ENCODE results near the gene DHX58. TPM values are rescaled to one million over a fixed set of nuclear protein-coding genes. Genes with fewer than 3 reads are reported as not detected.

The DHX58 gene
- total and polyA plus RNA-seq, 9 donors = 8.6 to 24.6 (median 19.3) TPM

DNA sequence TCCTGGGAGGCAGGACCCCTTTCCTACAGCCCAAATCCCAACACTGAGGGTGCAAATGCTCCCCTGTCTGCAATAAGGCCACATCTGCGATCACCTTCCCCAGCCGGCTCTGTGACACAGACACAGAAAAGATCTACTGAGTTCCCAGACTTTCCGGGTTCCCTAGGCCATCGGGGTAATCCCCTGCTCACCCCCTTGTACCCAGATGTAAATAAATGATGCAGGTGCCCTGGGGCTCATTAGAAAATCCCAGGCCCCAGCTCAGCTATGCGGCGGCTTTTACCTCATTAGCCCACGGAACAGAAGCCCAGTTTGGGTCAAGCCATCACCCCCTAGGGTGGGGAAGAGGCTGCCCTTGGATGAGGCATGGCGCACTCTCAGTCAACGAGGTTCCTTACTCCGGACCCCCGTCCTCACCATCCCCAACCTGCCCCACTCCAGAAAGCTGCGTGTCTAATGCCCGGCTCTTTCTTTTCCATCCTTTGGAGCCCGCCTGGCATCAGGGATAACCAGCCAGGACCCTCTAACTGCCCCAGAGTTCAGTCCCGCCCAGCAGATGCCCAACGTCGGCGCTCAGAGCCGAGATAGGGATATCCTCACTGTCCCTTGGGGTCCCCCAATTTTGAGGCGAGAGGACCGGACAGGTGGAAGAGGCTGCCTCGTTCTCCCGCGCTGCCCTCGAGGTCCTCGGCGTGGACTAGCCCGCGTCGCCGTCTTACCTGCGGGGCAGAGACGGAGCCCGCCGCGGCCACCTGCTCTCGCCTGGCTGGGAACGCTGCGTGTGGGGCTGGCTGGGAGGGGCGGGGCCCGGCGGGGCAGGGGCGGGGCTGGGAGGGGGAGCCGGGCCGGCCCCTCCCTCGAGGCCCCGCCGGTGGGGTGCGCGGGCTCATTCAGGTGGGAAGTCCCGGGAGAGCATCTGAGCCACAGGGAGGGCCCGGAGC is 14.6 kb downstream of the DHX58 start, which contains the start of gene ZNF385C:
ZNF385C (minus strand) TSS at position 783 of the 941 bp plus-strand sequence. CDS start 35,417 bp downstream, outside the sequence.
- Histone ChIP-seq H3K9me3 (no peaks in the 10 kb centered on the region), H3K27me3 (no peaks in the 10 kb centered on the region), H3K27ac (peak within 1 kb of the TSS in 1 of 2 donors; percentile 76), H3K36me3 (no peaks in the 10 kb centered on the region), H3K4me3 (no peak within 1 kb of the TSS), H3K4me1 (ENCODE audit: insufficient read depth) (peaks cover 3% of the 10 kb centered on the region)
- TF ChIP-seq EP300 (IDR thresholded peaks at IDR 0.05) (no peak), POLR2A (IDR thresholded peaks at IDR 0.05) (no peak)
- TF ChIP-seq, protein P1, sequence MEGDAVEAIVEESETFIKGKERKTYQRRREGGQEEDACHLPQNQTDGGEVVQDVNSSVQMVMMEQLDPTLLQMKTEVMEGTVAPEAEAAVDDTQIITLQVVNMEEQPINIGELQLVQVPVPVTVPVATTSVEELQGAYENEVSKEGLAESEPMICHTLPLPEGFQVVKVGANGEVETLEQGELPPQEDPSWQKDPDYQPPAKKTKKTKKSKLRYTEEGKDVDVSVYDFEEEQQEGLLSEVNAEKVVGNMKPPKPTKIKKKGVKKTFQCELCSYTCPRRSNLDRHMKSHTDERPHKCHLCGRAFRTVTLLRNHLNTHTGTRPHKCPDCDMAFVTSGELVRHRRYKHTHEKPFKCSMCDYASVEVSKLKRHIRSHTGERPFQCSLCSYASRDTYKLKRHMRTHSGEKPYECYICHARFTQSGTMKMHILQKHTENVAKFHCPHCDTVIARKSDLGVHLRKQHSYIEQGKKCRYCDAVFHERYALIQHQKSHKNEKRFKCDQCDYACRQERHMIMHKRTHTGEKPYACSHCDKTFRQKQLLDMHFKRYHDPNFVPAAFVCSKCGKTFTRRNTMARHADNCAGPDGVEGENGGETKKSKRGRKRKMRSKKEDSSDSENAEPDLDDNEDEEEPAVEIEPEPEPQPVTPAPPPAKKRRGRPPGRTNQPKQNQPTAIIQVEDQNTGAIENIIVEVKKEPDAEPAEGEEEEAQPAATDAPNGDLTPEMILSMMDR (IDR thresholded peaks at IDR 0.05) = no peak
- intact Hi-C loops (cut with DNase I) = no loop called here
- DNase-seq = peak in 2 of 5 donors; percentile 36 to 43
- 19 to 24% (median 21%) methylated on average over 38 to 52 of the region's 52 CpGs for WGBS, 3 donors

DNA sequence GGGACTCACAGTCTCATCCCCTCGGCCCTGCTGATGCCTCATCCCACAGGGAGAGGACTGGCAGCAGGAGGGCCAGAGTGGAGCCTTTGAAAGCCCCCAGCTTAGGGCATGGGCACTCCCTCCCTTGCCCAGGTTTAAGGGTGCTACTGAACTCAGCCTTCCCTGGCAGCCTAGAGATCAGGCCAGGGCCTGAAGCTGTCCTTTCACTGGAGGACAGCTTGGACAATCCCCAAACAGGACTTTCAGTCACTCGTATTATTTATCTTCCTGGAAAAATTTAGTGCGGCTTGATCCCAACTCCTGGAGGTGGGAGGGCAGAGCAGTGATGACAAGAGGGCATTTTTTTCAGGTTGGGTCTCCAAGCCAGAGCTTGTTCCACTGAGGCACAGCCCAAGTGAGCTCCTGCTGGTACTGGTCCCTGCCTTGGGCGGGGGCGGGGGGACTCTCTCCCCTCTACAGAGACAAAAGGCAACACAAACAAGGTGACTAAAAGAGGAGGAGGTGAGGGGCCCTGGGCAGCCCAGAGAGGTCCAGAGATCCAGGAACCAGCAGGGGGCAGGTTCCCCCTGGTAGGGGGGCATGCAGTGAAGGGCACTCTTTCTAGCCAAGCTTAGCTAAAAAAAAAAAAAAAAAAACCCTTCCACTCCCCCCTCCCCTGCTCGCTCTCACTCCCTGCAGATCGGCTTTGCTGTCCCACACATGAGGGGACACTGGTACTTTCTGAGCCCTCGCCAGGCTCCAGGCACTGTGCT is 16.0 kb downstream of the DHX58 start:
- no peaks in the 10 kb centered on the region for H3K27me3 ChIP-seq

DNA sequence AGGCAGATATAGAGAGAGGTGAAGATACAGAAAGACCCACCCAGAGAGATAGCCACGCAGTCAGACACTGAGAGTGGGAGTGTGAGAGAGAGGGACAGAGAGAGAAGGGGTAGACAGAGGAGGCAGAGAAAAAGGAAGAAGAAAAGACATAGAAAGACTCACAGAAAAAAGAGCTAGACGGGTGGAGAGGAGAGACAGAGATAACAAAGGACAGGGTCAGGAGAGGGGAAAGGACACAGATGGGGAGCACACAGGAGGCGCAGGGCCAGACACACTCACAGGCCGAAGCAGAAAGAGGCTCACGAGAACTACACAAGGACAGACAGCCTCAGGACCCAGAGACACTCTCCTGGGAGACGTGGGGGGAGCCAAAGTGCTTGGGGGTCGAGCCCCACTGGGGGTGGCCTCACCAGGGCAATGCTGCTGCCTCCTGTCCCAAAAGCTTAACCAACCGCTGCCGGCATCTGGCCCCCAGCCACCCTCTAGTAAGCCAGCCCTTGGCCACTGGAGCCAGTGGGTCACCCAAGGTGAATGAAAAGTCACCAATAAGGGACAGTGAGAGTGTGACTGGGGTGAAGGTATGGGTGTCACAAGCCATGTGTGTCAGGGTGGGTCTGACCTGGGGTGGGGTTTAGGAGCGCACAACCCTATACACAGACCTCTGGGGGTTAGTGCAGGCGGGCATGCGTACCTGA is 18.0 kb downstream of the DHX58 start:
- no peak overlapping the region for H3K4me3 ChIP-seq
- no peak for DNase-seq
- no peak overlapping the region for H3K27ac ChIP-seq
- peaks cover 3% of the 10 kb centered on the region for H3K4me1 ChIP-seq (ENCODE audit: insufficient read depth)
- intact Hi-C loops (cut with DNase I) = no loop called here
- no peaks in the 10 kb centered on the region for H3K9me3 ChIP-seq
- TF ChIP-seq EP300 (IDR thresholded peaks at IDR 0.05) (no peak), POLR2A (IDR thresholded peaks at IDR 0.05) (no peak)
- TF ChIP-seq, protein P1 (IDR thresholded peaks at IDR 0.05) = no peak
- 79 to 90% (median 89%) methylated on average over 12 of the region's 12 CpGs for WGBS, 3 donors
- H3K36me3 ChIP-seq = no peaks in the 10 kb centered on the region
- no peaks in the 10 kb centered on the region for H3K27me3 ChIP-seq

More for the DNA sequence above, 16.0 kb downstream of the DHX58 start:
- no peak overlapping the region for H3K4me3 ChIP-seq
- peaks cover 3% of the 10 kb centered on the region for H3K4me1 ChIP-seq (ENCODE audit: insufficient read depth)
- H3K27ac ChIP-seq = no peak overlapping the region
- H3K9me3 ChIP-seq = no peaks in the 10 kb centered on the region
- intact Hi-C loops (cut with DNase I) = no loop called here
- TF ChIP-seq, protein P1 (IDR thresholded peaks at IDR 0.05) = no peak
- TF ChIP-seq EP300 (IDR thresholded peaks at IDR 0.05) (no peak), POLR2A (IDR thresholded peaks at IDR 0.05) (no peak)
- no peak for DNase-seq
- WGBS, 3 donors = 67 to 76% (median 73%) methylated on average over 8 of the region's 8 CpGs
- no peaks in the 10 kb centered on the region for H3K36me3 ChIP-seq

DNA sequence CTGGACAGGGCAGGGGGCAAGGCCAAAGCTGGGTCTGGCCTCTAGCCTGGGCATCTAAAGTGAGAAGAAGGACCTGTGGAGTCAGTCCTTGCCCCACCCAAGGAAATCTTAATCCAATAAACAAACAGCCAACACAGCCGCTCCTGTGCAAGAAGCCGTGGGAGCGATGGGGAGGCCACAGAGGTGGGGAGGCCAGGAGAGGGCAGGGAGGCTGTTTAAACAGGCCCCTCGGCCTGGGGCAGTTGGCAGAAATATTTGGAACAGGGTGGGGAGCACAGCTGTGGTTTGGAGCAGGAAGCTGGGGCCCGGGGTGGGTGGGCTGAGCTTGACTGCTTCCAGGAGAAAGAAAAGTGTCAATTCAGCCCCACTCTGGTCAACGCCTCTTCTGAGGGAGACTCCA is 19.6 kb downstream of the DHX58 start:
- WGBS, 3 donors = 55 to 66% (median 56%) methylated on average over 6 of the region's 6 CpGs
- no peaks in the 10 kb centered on the region for H3K9me3 ChIP-seq
- H3K27ac ChIP-seq = no peak overlapping the region
- H3K27me3 ChIP-seq = no peaks in the 10 kb centered on the region
- no peak for TF ChIP-seq POLR2A (IDR thresholded peaks at IDR 0.05)
- no peak for TF ChIP-seq EP300 (IDR thresholded peaks at IDR 0.05)
- H3K36me3 ChIP-seq = no peaks in the 10 kb centered on the region
- DNase-seq = no peak
- H3K4me1 ChIP-seq (ENCODE audit: insufficient read depth) = no peaks in the 10 kb centered on the region
- H3K4me3 ChIP-seq = no peak overlapping the region
- intact Hi-C loops (cut with DNase I) = no loop called here
